ENCODE results near the gene MAP4K3.

MAP4K3 gene

GRCh38 chr2:39443009-39443408 is 5.9 kb upstream of the MAP4K3 start:
- DNase-seq (ENCODE audit: low spot score) = no peak

GRCh38 chr2:39437522-39438296 is 624 bp upstream of the MAP4K3 start:
- peak; percentile 82 for DNase-seq (ENCODE audit: low spot score)

- peak; percentile 14 for DNase-seq (ENCODE audit: low spot score)
These were observed 1.1 kb downstream of the MAP4K3 start for GRCh38 chr2:39435741-39436591.

GRCh38 chr2:39435234-39435633 is 1.9 kb downstream of the MAP4K3 start:
- DNase-seq (ENCODE audit: low spot score) = no peak

GRCh38 chr2:39434233-39434897 is 2.7 kb downstream of the MAP4K3 start:
- no peak for DNase-seq (ENCODE audit: low spot score)

GRCh38 chr2:39433586-39434195 is 3.4 kb downstream of the MAP4K3 start:
- DNase-seq (ENCODE audit: low spot score) = no peak

- no peak for DNase-seq (ENCODE audit: low spot score)
These were observed 4.4 kb downstream of the MAP4K3 start for GRCh38 chr2:39432701-39433100.

GRCh38 chr2:39431592-39432316 is 5.3 kb downstream of the MAP4K3 start:
- no peak for DNase-seq (ENCODE audit: low spot score)

- DNase-seq (ENCODE audit: low spot score) = no peak
These were observed 7.3 kb downstream of the MAP4K3 start for GRCh38 chr2:39429746-39430145.

GRCh38 chr2:39424951-39425350 is 12.1 kb downstream of the MAP4K3 start:
- no peak for DNase-seq (ENCODE audit: low spot score)

GRCh38 chr2:39422700-39423099 is 14.4 kb downstream of the MAP4K3 start:
- no peak for DNase-seq (ENCODE audit: low spot score)

- DNase-seq (ENCODE audit: low spot score) = no peak
These were observed 15.7 kb downstream of the MAP4K3 start for GRCh38 chr2:39421354-39421753.

- no peak for DNase-seq (ENCODE audit: low spot score)
These were observed 17.5 kb downstream of the MAP4K3 start for GRCh38 chr2:39419282-39420223.

- no peak for DNase-seq (ENCODE audit: low spot score)
These were observed 18.6 kb downstream of the MAP4K3 start for GRCh38 chr2:39418491-39418890.

GRCh38 chr2:39416140-39416539 is 20.9 kb downstream of the MAP4K3 start:
- no peak for DNase-seq (ENCODE audit: low spot score)

- DNase-seq (ENCODE audit: low spot score) = no peak
These were observed 23.9 kb downstream of the MAP4K3 start for GRCh38 chr2:39413063-39413737.

GRCh38 chr2:39411181-39411944 is 25.7 kb downstream of the MAP4K3 start:
- DNase-seq (ENCODE audit: low spot score) = peak; percentile 42

- no peak for DNase-seq (ENCODE audit: low spot score)
These were observed 27.2 kb downstream of the MAP4K3 start for GRCh38 chr2:39409697-39410389.
